Activated T-helper 1 cell treated with Interleukin-2 at 50 U/mL for 16 hours (primary cell): ENCODE results near the gene DSCAM.

Source experiments
- DNase-seq: peaks from one replicate; pipeline ENCODE4 v3.0.0-alpha.2; 2020; ENCODE audit warnings: low read depth

Gene DSCAM

DNA sequence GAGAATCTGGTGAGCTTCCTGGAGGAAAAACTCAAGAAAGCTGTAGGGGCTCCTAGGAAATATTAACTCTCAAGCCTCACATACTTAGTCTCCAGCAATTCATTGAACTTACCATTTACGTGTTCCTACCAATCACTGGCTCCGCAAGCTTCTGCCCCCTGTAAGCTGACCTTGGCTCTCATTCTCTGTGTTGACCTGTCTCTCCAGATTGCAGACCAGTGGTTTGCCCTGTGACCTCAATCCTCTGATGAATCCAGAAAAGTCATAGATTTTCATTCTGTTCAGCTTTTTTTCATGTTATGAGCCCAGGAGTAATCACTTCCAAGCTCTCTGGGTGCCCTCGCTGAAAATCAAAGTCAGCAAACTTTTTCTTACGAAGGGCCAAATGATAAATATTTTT is 241.9 kb downstream of the DSCAM start:
- DNase-seq: no peak

- DNase-seq: no peak
Observed at GRCh38 chr21:40603774-40604173, 243.2 kb downstream of the DSCAM start.

DNA sequence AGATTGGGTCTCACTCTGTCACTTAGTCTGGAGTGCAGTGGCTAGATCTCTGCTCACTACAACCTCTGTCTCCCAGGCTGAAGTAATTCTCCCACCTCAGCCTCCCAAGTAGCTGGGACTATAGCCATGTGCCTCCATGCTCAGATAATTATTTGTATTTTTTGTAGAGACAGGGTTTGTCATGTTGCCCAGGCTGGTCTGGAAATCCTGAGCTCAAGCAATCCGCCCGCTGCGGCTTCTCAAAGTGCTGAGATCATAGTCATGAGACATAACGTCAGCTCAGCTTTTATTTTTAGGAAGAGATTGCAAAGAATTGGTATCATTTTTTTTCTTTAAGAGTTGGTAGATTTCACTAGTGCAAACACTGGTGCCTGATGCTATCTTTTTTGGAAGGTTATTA is 244.9 kb downstream of the DSCAM start:
- DNase-seq: no peak

- no peak for DNase-seq
Observed at GRCh38 chr21:40595806-40596205, 251.2 kb downstream of the DSCAM start.

GRCh38 chr21:40587736-40588346 is 259.1 kb downstream of the DSCAM start:
- DNase-seq: no peak

DNA sequence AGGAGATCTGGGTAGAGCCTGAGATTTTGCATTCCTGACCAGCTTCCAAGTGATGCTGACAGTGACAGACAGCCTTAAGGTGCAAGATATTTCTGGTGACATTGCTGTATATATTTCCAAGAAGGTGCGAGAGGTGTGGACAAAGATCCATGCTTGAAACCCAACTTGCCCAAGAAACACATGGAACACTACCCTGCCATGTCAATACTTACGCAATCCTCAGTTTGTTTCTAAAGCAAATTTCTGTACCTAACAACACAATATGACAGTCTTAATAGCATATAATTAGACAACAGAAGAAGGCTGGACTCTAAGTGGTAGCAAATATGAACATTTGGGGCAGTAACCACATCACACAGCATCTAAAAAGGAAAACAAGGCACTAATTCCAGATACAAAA is 260.4 kb downstream of the DSCAM start:
- DNase-seq: no peak

DNA sequence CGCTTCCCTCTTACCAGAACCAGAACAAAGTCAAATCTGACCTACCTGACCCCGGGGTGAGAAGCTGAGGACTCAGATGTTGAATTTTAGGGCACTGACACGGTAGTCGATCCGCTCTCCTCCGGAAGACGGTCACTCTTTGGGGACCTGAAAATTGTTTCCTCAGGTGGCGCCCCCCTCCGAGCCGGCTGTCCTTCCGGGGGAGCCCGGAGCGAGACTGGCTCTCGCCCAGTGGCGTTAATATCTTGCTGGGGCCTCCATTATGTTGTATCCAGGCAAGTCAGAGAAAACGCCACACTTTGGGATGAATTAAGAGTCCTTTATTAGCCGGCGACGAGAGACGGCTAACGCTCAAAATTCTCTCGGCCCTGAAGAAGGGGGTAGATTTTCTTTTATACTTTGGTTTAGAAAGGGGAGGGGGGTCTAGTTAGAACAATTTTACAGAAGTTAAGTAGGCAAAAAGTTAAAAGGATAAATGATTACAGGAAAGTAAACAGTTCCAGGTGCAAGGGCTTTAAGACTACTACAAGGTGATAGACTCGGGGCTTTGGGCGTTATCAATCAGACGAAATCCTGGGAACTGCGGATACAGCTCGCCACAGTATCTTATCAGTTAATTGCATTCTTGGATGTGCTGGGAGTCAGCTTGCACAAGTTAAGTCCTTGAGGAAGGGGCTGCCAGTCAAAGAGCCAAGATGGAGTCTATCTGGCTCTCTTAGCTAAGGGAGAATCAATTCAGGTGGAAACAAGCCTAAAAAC is 269.5 kb downstream of the DSCAM start:
- no peak for DNase-seq

- DNase-seq: no peak
Observed at GRCh38 chr21:40575976-40576375, 271.0 kb downstream of the DSCAM start.

DNA sequence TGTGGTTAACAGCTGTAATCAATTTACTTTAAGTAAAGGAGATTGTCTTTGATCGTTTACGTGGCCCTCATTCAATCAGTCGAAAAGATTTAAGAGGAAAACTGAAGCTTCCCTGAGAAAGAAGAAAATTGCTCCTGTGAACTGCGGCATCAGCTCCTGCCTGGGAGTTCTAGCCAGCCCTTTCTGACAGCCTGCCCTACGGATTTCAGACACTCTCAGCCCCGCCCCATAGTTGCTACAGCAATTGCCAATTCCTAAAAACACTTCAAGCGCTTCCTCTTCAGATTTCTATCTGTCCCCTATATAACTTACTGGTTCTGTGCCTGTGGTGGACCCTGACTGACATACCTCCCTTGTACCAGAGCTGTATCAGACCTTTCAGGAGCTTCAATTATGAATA is 277.6 kb downstream of the DSCAM start:
- DNase-seq: no peak

- no peak for DNase-seq
Observed at GRCh38 chr21:40568807-40569206, 278.2 kb downstream of the DSCAM start.

GRCh38 chr21:40567501-40567900 is 279.5 kb downstream of the DSCAM start:
- DNase-seq: no peak

DNA sequence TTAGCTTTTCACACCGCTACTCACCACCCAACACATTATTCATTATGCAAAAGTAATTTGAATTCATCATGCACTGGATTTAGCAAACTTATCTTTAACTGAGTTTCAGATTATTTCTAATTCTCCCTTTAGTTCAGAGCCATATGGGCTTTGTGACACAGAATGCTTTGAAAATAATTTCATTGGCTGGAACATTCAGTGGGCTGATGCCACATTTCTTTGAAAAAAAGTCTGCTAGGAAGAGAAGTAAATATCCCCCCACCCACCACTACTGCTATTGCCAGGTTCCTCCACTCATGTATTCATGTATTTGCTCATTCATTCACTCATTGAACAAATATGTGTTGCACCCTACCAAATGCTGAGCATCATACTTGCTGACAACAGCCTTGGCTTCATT is 280.5 kb downstream of the DSCAM start:
- DNase-seq: no peak

DNA sequence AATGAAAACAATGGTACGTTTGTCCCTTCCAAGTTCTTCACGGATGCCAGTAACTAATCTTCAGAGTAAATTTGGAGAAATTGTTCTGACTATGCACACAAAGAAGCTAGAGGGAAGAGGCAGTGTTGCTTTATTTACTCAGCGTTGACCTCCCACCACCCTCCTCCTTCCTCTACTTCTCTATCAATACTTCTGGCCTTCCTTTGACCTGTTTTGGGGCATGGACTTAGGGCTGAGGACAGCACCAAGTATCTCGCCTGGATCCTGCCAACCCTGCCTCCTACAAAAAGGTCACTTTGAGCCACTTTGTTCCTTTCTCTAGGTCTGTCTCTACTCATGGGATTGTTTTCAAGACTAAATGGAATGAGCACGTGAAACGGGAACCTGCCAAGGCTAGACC is 282.6 kb downstream of the DSCAM start:
- no peak for DNase-seq

- DNase-seq: no peak
Observed at GRCh38 chr21:40563900-40564299, 283.1 kb downstream of the DSCAM start.

DNA sequence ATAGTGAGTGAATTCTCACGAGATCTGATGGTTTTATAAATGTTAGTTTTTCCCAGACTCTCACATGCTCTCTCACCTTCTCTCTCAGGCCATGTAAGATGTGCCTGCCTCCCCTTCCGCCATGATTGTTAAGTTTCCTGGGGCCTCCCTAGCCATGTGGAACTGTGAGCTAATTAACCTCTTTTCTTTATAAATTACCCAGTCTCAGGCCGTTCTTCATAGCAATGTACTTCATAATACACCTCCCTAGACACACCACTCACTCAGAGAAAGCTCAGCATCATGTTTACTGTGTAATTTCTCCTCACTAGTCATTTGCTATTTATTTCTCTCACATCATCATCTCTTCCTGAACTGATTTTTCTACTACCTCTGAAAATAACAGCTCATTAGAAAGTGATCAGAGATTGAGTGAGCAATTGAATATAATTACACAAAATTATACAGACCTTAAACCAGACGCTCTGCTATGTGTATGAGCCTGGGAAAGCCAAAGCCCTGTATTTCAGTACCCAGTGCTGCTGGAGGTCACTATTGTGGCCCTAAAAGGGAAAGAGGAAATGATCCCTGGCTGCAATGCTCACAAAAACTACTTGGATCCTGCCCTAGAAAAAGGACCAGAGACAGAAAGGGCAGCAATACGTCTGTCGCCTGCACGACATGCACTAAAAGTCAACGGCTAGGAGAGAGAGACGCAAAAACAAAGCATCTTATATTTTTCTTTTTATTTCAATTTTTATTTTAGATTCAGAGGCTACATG is 284.5 kb downstream of the DSCAM start:
- DNase-seq: no peak

DNA sequence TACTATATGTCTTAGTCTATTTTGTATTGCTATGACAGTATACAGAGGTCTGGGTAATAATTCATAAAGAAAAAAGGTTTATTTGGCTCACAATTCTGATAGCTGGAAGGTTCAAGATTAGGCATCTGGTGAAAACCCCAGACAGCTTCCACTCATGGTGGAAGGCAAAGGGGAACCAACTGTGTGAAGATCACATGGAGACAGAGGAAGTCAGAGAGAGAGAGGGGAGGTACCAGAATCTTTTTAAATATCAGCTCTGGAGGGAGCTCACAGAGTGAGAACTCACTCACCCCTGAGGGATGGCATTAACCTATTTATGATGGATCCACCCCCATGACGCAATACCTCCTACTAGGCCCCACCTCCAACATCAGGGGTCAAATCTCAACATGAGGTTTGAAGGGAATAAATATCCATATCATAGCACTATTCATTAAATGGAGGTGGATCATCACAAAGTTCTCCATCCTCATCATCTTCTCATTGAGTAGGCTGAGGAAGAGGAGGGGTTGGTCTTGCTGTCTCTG is 290.5 kb downstream of the DSCAM start:
- DNase-seq: no peak

- DNase-seq: no peak
Observed at GRCh38 chr21:40555021-40555528, 291.9 kb downstream of the DSCAM start.

DNA sequence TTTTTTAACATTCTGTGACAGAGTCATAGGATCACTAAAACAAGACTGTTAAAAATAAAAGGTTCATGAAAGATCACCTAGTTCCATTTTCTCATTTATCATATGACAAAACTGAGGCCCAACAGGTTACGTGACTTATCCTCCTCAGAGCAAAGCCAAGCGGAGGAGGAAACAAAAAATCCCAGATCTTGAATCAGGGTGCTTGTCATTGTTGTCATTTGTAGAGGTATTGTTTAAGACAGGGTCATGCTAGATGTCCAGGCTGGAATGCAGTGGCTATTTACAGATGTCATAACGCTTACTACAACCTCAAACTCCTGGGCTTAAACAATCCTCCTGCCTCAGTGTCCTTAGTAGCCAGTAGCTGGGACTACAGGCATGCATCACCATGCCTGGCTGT is 293.2 kb downstream of the DSCAM start:
- DNase-seq: no peak

GRCh38 chr21:40547906-40548513 is 298.9 kb downstream of the DSCAM start:
- no peak for DNase-seq

DNA sequence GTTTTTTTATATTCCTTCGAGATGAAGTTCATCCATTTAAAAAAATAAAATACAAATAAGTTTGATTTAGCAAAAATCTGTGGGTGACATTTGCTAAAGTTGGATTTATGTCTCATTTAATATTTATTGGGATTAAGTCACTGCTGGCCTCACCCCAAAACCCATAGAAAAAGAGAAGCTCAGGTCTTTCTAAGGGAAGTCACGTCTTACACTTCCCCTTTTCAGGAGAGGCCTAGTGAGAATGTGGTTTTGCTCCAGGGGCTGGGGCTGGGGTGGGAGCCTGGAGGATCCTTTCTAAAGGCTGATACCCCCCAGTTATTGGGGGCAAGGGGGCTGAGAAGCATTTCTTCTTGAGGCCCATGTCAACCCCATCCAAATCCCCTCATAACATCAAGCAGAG is 300.3 kb downstream of the DSCAM start:
- no peak for DNase-seq

DNA sequence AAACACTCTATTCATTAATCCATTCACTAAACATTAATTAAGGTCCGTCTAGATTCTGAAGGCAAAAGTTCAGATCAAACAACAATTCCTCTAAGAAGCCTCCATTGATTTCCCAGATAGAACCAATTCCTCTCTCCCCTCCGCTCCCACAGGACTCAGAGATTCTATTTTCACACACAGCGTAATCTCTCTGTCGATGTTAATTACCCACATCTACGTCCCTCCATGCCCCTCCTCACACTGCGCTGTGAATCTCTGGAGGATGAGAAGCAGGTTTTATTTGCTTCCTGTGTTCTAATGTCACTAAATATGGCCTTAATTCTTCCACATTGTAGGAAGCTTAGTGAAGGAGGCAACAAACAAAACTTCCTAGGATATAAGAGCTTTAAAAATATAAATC is 306.7 kb downstream of the DSCAM start:
- DNase-seq: no peak

DNA sequence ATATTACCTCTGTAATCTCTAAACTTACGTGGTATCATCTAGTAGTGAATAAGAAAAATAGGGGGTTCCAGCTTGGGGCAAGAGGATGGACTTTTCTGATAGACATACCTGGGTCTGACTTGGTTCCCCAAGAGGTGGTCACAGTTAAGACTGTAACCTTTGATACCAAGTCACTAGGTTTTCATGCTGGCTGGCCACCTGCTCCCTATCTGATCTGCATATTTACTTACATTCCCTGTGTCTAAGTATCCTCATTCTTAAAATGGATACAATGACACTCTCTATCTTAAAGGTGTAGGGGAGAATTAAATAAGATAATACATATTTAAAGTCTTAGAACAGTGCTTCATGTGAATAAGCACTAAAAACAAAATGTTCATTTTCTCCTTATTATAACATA is 312.1 kb downstream of the DSCAM start:
- no peak for DNase-seq
